ENCODE results near the gene ZNF366. TPM values are rescaled to one million over a fixed set of nuclear protein-coding genes. Genes with fewer than 3 reads are reported as not detected.

ZNF366 gene
- total RNA-seq, 2 donors from 2014 or later = 0.45 to 0.47 TPM

DNA sequence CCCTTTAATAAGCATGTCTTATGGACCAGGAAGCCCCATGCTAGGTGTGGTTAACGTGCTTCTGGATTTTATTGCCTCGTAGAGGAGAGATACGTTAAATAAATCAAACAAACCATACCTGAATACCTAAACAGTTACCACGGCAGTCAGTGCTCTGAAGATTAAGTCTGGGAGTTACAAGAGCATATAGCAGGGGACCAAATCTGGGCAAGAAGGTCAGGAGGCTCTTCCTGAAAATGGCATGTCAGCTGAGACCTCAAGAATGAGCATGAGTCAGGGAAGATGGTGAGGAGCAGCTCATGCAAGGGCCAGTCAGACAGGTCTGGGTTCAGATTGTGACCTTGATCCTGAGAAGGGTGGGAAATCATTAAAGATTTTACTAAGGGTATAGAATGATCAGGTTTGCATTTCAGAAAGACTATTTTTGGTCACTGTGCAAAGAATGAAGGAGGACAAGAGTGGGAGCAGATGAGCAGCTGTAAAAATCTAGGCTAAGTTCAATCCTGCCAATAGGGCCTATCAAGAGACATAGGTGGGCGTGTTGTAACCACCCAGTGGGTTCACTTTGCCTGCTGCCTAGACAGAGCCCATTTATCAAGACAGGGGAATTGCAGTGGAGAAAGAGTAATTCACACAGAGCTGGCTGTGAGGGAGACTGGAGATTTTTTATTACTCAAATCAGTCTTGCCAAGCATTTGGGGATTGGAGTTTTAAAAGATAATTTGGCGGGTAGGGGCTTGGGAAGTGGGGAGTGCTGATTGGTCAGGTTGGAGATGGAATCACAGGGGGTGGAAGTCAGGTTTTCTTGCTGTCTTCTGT is 4.8 kb upstream of the ZNF366 start:
- TF ChIP-seq, protein P1, sequence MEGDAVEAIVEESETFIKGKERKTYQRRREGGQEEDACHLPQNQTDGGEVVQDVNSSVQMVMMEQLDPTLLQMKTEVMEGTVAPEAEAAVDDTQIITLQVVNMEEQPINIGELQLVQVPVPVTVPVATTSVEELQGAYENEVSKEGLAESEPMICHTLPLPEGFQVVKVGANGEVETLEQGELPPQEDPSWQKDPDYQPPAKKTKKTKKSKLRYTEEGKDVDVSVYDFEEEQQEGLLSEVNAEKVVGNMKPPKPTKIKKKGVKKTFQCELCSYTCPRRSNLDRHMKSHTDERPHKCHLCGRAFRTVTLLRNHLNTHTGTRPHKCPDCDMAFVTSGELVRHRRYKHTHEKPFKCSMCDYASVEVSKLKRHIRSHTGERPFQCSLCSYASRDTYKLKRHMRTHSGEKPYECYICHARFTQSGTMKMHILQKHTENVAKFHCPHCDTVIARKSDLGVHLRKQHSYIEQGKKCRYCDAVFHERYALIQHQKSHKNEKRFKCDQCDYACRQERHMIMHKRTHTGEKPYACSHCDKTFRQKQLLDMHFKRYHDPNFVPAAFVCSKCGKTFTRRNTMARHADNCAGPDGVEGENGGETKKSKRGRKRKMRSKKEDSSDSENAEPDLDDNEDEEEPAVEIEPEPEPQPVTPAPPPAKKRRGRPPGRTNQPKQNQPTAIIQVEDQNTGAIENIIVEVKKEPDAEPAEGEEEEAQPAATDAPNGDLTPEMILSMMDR (IDR thresholded peaks at IDR 0.05) = no peak
- H3K9me3 ChIP-seq = no peaks in the 10 kb centered on the region
- no peak overlapping the region for H3K9ac ChIP-seq (ENCODE audit: low read depth in 2 of 2, low read length in 2 of 2)
- peak; percentile 46 for DNase-seq
- H3K27me3 ChIP-seq = no peaks in the 10 kb centered on the region
- H3K36me3 ChIP-seq = no peaks in the 10 kb centered on the region
- intact Hi-C loops (cut with DNase I) = no loop called here
- peak overlapping the region; percentile 44 for H3K27ac ChIP-seq
- H3K4me1 ChIP-seq = no peaks in the 10 kb centered on the region
- no peak overlapping the region for H3K4me3 ChIP-seq

DNA sequence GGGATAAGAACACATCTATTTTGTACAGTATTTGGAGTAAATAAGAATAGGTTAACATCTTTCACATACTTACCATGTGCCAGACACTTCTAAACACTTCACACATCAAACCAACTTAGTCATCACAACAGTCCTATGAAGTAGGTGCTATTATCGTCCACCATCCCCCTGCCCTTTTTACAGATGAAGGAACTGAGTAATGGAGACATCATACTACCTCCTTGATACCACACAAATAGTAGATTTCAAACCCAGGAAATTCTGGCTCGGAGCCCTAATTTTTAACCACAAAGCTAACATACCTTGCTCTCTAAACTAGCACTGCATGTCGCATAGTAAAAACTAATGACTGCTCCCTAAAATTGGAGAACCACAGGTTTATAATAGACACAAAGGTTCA is 4.2 kb upstream of the ZNF366 start:
- TF ChIP-seq, protein P1 (IDR thresholded peaks at IDR 0.05) = no peak
- Histone ChIP-seq H3K4me3 (no peak overlapping the region), H3K9ac (ENCODE audit: low read depth in 2 of 2, low read length in 2 of 2) (no peak overlapping the region), H3K9me3 (no peaks in the 10 kb centered on the region), H3K27ac (peak overlapping the region; percentile 44), H3K27me3 (no peaks in the 10 kb centered on the region), H3K4me1 (no peaks in the 10 kb centered on the region), H3K36me3 (no peaks in the 10 kb centered on the region)
- intact Hi-C loops (cut with DNase I) = no loop called here
- no peak for DNase-seq

DNA sequence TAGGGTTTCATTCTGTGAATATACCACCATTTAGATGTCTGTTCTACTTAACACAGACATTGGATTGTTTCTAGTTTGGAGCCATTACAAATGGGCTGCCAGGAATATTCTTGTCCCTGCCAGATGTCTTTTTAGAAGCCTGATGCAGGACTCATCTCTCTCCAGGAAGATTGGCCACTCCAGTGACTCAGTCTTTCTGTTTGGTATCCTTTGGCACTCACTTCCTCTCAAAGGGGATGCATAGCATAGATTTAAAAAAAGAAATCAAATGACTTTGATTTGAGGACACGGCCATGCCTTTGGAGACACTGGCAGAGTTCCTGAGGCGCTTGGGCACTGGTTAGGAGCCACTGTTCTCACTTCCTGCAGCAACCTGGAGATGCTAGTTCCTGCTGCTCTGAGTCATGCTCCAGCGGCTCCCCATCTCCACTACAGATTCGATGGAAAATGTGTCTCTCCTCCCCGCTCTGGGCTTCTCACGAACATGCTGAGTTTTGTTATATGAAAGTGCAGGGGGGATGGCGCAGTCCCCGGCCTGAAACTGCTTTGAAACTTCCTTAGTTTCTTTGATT is 3.5 kb upstream of the ZNF366 start:
- TF ChIP-seq, protein P1 (IDR thresholded peaks at IDR 0.05) = no peak
- H3K27ac ChIP-seq = no peak overlapping the region
- H3K9me3 ChIP-seq = no peaks in the 10 kb centered on the region
- H3K4me3 ChIP-seq = no peak overlapping the region
- H3K36me3 ChIP-seq = no peaks in the 10 kb centered on the region
- H3K27me3 ChIP-seq = no peaks in the 10 kb centered on the region
- peak; percentile 34 for DNase-seq
- intact Hi-C loops (cut with DNase I) = no loop called here
- no peak overlapping the region for H3K9ac ChIP-seq (ENCODE audit: low read depth in 2 of 2, low read length in 2 of 2)
- no peaks in the 10 kb centered on the region for H3K4me1 ChIP-seq

DNA sequence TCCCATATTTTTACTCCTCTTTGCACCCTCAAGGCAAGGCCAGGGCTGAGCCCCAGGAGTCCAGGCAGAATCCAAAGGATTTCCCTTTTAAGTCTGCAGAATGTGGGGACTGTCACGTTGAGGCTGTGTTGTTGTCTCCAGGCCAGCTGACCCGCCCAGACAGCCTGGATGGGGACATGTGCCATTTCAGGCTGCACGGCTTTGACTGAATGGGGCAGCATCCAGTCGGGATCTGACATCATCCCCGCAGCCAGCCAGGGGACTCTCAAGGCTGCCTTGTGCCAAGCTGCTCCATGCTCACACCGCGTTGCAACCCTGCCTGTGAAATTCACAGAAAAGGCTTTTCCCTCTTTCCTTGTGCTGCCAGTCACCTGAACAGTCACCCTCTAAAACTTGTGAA is 2.2 kb upstream of the ZNF366 start:
- Histone ChIP-seq H3K9me3 (no peaks in the 10 kb centered on the region), H3K27ac (no peak overlapping the region), H3K9ac (ENCODE audit: low read depth in 2 of 2, low read length in 2 of 2) (no peak overlapping the region), H3K36me3 (no peaks in the 10 kb centered on the region), H3K4me1 (no peaks in the 10 kb centered on the region), H3K4me3 (no peak overlapping the region), H3K27me3 (no peaks in the 10 kb centered on the region)
- TF ChIP-seq, protein P1 (IDR thresholded peaks at IDR 0.05) = no peak
- intact Hi-C loops (cut with DNase I) = no loop called here
- no peak for DNase-seq

DNA sequence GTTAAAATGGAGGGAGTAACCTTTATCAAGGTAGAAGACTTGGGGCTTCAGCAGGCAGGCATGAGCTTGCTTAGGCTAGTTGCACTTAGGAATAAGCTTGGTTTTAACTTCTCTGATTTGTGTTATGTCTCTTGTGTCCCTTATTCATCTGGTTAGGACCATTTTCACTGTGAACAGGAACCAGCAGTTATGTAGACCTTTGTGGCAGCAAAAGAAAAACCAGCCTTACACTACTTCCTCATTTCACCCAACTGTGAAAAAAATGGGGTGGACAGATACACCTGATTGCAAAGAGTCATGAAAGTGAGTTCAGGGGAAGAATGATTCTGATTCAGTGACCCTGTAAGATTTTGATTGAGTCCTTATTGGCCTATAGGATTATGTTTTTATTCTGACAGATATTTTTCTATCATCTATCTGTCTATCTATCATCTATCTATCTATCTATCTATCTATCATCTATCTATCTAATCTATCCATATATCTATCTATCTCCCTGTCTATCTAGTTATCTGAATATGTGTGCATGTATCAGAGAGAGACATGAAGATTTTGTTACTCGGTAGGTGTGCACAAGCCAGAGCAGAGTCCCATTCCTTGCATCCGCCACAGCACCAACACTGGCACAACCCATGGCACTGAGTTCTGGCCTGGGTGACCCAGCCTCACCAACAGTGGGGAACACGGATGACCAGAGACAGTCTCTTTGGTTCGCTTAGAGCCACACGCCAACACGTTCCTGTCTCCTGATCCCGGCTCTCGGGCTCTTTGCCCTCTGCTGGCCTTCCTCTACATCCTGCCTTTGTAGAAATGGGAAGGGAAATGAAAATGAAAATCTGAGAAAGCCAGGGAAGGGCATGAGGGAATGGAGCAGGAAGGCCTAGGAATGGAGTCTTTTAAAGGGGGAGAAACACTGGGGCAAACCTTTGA is 1.3 kb upstream of the ZNF366 start:
- H3K4me3 ChIP-seq = no peak overlapping the region
- H3K36me3 ChIP-seq = no peaks in the 10 kb centered on the region
- H3K4me1 ChIP-seq = no peaks in the 10 kb centered on the region
- intact Hi-C loops (cut with DNase I) = no loop called here
- H3K9me3 ChIP-seq = no peaks in the 10 kb centered on the region
- TF ChIP-seq, protein P1 (IDR thresholded peaks at IDR 0.05) = no peak
- H3K9ac ChIP-seq (ENCODE audit: low read depth in 2 of 2, low read length in 2 of 2) = no peak overlapping the region
- DNase-seq = no peak
- H3K27ac ChIP-seq = no peak overlapping the region
- H3K27me3 ChIP-seq = no peaks in the 10 kb centered on the region
